Cardiac muscle cell (in vitro differentiated cells and primary cell): ENCODE results near the gene NBAS. TPM values are rescaled to one million over a fixed set of nuclear protein-coding genes. Genes with fewer than 3 reads are reported as not detected.

Experiments
- DNase-seq, 2 donors: peaks; one replicate each; pipeline versions ENCODE4 v3.0.0 to v3.0.0-alpha.2; 2010 to 2017; ENCODE audit warnings: low read depth in 1 of 2, low spot score in 1 of 2
- H3K27ac ChIP-seq: fragments of 200-600 bp; sonication (generic); 2 replicates; pipeline ENCODE4 v1.5.1; 2016
- H3K27me3 ChIP-seq: fragments of 200-600 bp; sonication (generic); 2 replicates; pipeline ENCODE4 v1.6.0; 2016; ENCODE audit warnings: control low read depth
- H3K36me3 ChIP-seq: fragments of 200-600 bp; sonication (generic); 2 replicates; pipeline ENCODE4 v1.5.1; 2016; ENCODE audit warnings: control low read depth
- H3K4me1 ChIP-seq: fragments of 200-600 bp; sonication (generic); 2 replicates; pipeline ENCODE4 v1.8.1; 2017; ENCODE audit warnings: low read depth, mild to moderate bottlenecking, mixed run types
- H3K4me3 ChIP-seq: fragments of 200-600 bp; sonication (generic); 2 replicates; pipeline ENCODE4 v1.5.1; 2016; ENCODE audit warnings: mild to moderate bottlenecking
- H3K9me3 ChIP-seq: fragments of 200-600 bp; sonication (generic); 2 replicates; pipeline ENCODE4 v1.5.1; 2017; ENCODE audit warnings: low read depth, mild to moderate bottlenecking, control low read depth
- polyA plus RNA-seq: library from polyadenylated mRNA; unstranded; fragments of >200 nt; fragmentation: Nextera tagmentation; extraction: Ambion mirVana; gene quantifications from 2 replicates; pipeline ENCODE4 v1.2.1, GENCODE V29; 2016
- total RNA-seq: library from RNA; depleted of rRNA; stranded (reverse); fragments of >200 nt; gene quantifications from 2 replicates; pipeline ENCODE4 v1.2.3, GENCODE V29; 2016
- TF ChIP-seq, protein P1 (sequence below): IDR thresholded peaks from 2 replicates; pipeline ENCODE4 v1.5.1; 2012; ENCODE audit warnings: low read depth, mild to moderate bottlenecking, low read length

NBAS gene
- total and polyA plus RNA-seq, 2 experiments from 2014 or later, result 32.4 to 74.8 TPM

- H3K36me3 ChIP-seq, result peaks cover 40% of the 10 kb centered on the region
- no peaks in the 10 kb centered on the region for H3K27me3 ChIP-seq
- H3K27ac ChIP-seq, result no peak overlapping the region
- TF ChIP-seq, protein P1, sequence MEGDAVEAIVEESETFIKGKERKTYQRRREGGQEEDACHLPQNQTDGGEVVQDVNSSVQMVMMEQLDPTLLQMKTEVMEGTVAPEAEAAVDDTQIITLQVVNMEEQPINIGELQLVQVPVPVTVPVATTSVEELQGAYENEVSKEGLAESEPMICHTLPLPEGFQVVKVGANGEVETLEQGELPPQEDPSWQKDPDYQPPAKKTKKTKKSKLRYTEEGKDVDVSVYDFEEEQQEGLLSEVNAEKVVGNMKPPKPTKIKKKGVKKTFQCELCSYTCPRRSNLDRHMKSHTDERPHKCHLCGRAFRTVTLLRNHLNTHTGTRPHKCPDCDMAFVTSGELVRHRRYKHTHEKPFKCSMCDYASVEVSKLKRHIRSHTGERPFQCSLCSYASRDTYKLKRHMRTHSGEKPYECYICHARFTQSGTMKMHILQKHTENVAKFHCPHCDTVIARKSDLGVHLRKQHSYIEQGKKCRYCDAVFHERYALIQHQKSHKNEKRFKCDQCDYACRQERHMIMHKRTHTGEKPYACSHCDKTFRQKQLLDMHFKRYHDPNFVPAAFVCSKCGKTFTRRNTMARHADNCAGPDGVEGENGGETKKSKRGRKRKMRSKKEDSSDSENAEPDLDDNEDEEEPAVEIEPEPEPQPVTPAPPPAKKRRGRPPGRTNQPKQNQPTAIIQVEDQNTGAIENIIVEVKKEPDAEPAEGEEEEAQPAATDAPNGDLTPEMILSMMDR, result no peak
- H3K9me3 ChIP-seq, result no peaks in the 10 kb centered on the region
- no peak for DNase-seq
- H3K4me3 ChIP-seq, result no peak overlapping the region
- H3K4me1 ChIP-seq, result no peaks in the 10 kb centered on the region
Observed at GRCh38 chr2:15471606-15472005, 89.5 kb downstream of the NBAS start.

DNA sequence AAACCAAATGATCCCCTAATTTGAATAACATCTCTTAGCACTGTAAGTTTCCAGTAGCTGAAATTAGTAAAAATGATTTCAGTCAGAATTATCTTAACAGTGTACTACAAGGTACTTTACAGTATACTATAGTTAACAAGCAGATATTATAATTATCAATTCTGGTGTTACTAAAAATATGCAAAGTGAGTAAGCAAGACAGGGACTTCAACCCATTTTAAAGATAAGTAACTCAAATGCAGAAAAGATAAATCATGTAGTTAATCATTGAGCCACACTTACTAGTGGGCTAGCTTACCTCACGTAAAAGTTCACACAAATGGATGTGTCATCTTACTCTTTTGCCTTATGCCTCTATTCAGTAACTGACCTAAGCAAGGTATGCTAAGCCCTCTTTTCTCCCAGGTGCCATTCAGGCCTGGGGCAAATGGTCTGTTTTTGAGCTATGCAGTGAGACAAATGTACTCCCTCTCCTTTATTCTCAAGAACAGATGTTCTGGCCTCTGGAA is 101.0 kb downstream of the NBAS start:
- no peaks in the 10 kb centered on the region for H3K4me1 ChIP-seq
- peaks cover 24% of the 10 kb centered on the region for H3K36me3 ChIP-seq
- no peak overlapping the region for H3K27ac ChIP-seq
- no peak overlapping the region for H3K4me3 ChIP-seq
- H3K9me3 ChIP-seq, result no peaks in the 10 kb centered on the region
- DNase-seq, result no peak
- TF ChIP-seq, protein P1, result no peak
- no peaks in the 10 kb centered on the region for H3K27me3 ChIP-seq

DNA sequence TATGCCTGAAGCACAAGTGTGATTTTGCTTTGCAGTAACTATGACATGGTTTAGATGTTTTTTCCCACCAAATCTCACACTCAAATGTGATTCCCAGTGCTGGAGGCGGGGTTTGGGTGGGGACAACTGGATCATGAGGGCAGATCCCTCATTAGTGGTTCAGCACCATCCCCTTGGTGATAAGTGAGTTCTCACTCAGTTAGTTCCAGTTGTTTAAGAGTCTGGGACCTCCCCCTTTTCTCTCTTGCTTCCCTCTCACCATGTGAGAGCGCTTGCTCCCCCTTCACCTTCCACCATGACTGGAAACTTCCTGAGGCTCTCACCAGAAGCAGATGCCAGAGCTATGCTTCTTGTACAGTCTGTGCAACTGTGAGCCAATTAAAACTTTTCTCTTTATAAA is 102.9 kb downstream of the NBAS start:
- Histone ChIP-seq H3K4me3 (no peak overlapping the region), H3K9me3 (no peaks in the 10 kb centered on the region), H3K36me3 (peaks cover 16% of the 10 kb centered on the region), H3K27ac (no peak overlapping the region), H3K4me1 (no peaks in the 10 kb centered on the region), H3K27me3 (no peaks in the 10 kb centered on the region)
- TF ChIP-seq, protein P1, result no peak
- DNase-seq, result no peak

- TF ChIP-seq, protein P1, result no peak
- Histone ChIP-seq H3K4me1 (no peaks in the 10 kb centered on the region), H3K27me3 (no peaks in the 10 kb centered on the region)
Observed at GRCh38 chr2:15457868-15458267, 103.3 kb downstream of the NBAS start.

GRCh38 chr2:15456352-15456751 is 104.8 kb downstream of the NBAS start:
- no peak for DNase-seq
- peaks cover 15% of the 10 kb centered on the region for H3K36me3 ChIP-seq
- no peak overlapping the region for H3K27ac ChIP-seq
- H3K27me3 ChIP-seq, result no peaks in the 10 kb centered on the region
- H3K9me3 ChIP-seq, result no peaks in the 10 kb centered on the region
- H3K4me1 ChIP-seq, result no peaks in the 10 kb centered on the region
- TF ChIP-seq, protein P1, result no peak
- H3K4me3 ChIP-seq, result no peak overlapping the region

More at GRCh38 chr2:15457868-15458267, 103.3 kb downstream of the NBAS start:
- DNase-seq, result no peak
- no peak overlapping the region for H3K27ac ChIP-seq
- no peaks in the 10 kb centered on the region for H3K9me3 ChIP-seq
- H3K36me3 ChIP-seq, result peaks cover 16% of the 10 kb centered on the region
- no peak overlapping the region for H3K4me3 ChIP-seq
